ENCODE results near the gene NFIX. TPM values are rescaled to one million over a fixed set of nuclear protein-coding genes. Genes with fewer than 3 reads are reported as not detected.

NFIX gene
- total and polyA plus RNA-seq, 2 donors from 2014 or later: 4.3 to 65.0 TPM

DNA sequence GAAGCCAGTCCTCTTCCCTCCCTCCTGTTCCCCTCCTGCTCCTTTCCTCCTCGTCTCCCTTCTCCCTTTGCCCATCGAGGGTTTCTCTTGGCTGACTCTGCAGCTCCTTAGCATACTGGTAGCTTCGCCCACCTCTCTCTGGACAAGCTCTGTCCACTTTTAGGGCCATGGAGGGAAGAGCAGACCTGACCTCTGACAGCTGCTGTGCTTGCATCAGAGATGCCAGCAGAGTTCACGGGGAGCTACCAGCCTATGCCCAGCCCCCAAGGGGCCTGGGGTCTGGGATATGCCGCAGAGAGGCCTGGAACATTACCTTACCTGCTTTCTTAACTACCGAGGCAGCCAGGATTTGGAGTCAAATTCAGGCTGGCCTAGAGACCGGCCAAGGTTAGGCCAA, 87.7 kb downstream of the NFIX start:
- Histone ChIP-seq H3K36me3 (ENCODE audit: control insufficient read depth in 2 of 3, insufficient read depth in 3 of 3, low read length in 3 of 3) (no peaks in the 10 kb centered on the region), H3K9me3 (ENCODE audit: control insufficient read depth in 2 of 3, insufficient read depth in 1 of 3, low read length in 3 of 3) (no peaks in the 10 kb centered on the region), H3K4me3 (ENCODE audit: low read length in 3 of 3) (no peak overlapping the region), H3K4me1 (ENCODE audit: control insufficient read depth in 2 of 3, insufficient read depth in 2 of 3, low read depth in 1 of 3, low read length in 3 of 3) (peaks cover 0 to 8% (median 0%) of the 10 kb centered on the region in 3 donors), H3K27ac (ENCODE audit: low read depth in 2 of 2, low read length in 2 of 2) (no peak overlapping the region), H3K9ac (ENCODE audit: low read length in 3 of 3) (no peak overlapping the region), H3K27me3 (ENCODE audit: control insufficient read depth, insufficient read depth, low read length) (no peaks in the 10 kb centered on the region)
- DNase-seq (no peak), FAIRE-seq (no peak)
- intact Hi-C loops (cut with DNase I): no loop called here
- TF ChIP-seq, protein P1, sequence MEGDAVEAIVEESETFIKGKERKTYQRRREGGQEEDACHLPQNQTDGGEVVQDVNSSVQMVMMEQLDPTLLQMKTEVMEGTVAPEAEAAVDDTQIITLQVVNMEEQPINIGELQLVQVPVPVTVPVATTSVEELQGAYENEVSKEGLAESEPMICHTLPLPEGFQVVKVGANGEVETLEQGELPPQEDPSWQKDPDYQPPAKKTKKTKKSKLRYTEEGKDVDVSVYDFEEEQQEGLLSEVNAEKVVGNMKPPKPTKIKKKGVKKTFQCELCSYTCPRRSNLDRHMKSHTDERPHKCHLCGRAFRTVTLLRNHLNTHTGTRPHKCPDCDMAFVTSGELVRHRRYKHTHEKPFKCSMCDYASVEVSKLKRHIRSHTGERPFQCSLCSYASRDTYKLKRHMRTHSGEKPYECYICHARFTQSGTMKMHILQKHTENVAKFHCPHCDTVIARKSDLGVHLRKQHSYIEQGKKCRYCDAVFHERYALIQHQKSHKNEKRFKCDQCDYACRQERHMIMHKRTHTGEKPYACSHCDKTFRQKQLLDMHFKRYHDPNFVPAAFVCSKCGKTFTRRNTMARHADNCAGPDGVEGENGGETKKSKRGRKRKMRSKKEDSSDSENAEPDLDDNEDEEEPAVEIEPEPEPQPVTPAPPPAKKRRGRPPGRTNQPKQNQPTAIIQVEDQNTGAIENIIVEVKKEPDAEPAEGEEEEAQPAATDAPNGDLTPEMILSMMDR (IDR thresholded peaks at IDR 0.05; ENCODE audit: borderline replicate concordance, extremely low read depth, insufficient read depth): no peak

DNA sequence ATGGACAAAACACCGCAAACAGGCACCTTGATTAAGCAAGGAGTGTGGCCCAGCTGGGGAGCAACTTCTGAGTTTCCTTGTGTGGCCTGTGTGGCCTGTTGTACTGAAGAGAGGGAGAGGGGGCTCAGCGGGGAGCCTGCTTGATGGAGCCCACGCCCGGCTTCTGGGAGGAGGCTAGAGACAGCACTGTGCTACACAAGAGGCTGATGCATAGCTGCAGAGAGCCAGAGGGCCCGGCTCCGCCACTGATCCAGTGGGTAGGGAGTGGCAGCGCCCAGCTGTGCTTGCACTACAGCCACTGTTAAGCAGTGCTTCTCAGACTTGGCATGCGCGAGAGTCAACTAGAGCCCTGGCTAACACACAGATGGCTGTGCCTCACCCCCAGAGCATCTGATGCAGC, 88.4 kb downstream of the NFIX start:
- H3K36me3 ChIP-seq (ENCODE audit: control insufficient read depth in 2 of 3, insufficient read depth in 3 of 3, low read length in 3 of 3): no peaks in the 10 kb centered on the region
- H3K9ac ChIP-seq (ENCODE audit: low read length in 3 of 3): no peak overlapping the region
- H3K4me3 ChIP-seq (ENCODE audit: low read length in 3 of 3): no peak overlapping the region
- peaks cover 0 to 8% (median 0%) of the 10 kb centered on the region in 3 donors for H3K4me1 ChIP-seq (ENCODE audit: control insufficient read depth in 2 of 3, insufficient read depth in 2 of 3, low read depth in 1 of 3, low read length in 3 of 3)
- FAIRE-seq (no peak), DNase-seq (no peak)
- H3K9me3 ChIP-seq (ENCODE audit: control insufficient read depth in 2 of 3, insufficient read depth in 1 of 3, low read length in 3 of 3): no peaks in the 10 kb centered on the region
- intact Hi-C loops (cut with DNase I): no loop called here
- H3K27ac ChIP-seq (ENCODE audit: low read depth in 2 of 2, low read length in 2 of 2): no peak overlapping the region
- no peaks in the 10 kb centered on the region for H3K27me3 ChIP-seq (ENCODE audit: control insufficient read depth, insufficient read depth, low read length)
- TF ChIP-seq, protein P1 (IDR thresholded peaks at IDR 0.05; ENCODE audit: borderline replicate concordance, extremely low read depth, insufficient read depth): no peak

DNA sequence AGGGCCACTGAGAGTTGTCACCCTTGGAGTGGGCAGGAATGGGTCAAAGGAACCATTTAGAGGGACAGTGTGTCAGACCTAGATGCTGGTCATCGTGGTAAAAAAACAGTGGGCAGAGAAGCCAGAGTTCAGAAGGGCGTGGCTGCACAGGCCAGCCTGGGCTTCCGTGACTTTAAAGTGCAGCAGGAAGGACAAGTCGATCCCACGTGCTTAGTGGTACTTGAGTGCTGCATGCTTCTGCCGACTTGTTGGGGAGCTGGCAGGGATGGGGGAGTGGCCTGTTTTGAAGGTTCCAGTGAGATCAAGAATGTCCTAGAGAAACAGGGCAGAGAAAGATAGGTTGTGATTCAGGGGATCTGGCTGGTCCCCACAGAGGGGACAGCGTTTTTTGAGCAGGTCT, 90.4 kb downstream of the NFIX start:
- peaks cover 0 to 10% (median 5%) of the 10 kb centered on the region in 3 donors for H3K4me1 ChIP-seq (ENCODE audit: control insufficient read depth in 2 of 3, insufficient read depth in 2 of 3, low read depth in 1 of 3, low read length in 3 of 3)
- FAIRE-seq (no peak), DNase-seq (no peak)
- no peak overlapping the region for H3K9ac ChIP-seq (ENCODE audit: low read length in 3 of 3)
- H3K4me3 ChIP-seq (ENCODE audit: low read length in 3 of 3): no peak overlapping the region
- no peak overlapping the region for H3K27ac ChIP-seq (ENCODE audit: low read depth in 2 of 2, low read length in 2 of 2)
- H3K36me3 ChIP-seq (ENCODE audit: control insufficient read depth in 2 of 3, insufficient read depth in 3 of 3, low read length in 3 of 3): no peaks in the 10 kb centered on the region
- TF ChIP-seq, protein P1 (IDR thresholded peaks at IDR 0.05; ENCODE audit: borderline replicate concordance, extremely low read depth, insufficient read depth): no peak
- intact Hi-C loops (cut with DNase I): no loop called here
- H3K9me3 ChIP-seq (ENCODE audit: control insufficient read depth in 2 of 3, insufficient read depth in 1 of 3, low read length in 3 of 3): no peaks in the 10 kb centered on the region
- no peaks in the 10 kb centered on the region for H3K27me3 ChIP-seq (ENCODE audit: control insufficient read depth, insufficient read depth, low read length)

DNA sequence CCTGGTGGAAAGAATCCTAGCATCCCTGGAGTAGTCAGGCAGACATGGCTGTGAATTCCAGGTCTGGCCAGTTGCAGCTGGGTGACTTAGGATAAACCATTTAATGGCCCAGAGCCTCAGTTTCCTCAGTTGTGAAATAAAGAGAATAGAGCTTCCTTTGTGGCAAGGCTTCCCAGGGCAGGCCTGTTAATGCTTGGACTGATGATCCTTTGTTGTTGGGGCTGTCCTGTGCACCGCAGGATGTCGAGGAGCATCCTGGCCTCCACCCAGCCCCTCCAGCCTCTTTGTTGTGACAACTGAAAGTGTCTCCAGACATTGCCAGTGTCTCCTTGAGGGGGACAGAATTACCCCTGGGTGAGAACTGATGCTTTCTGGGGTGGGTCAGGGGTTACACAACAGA, 91.1 kb downstream of the NFIX start:
- Histone ChIP-seq H3K36me3 (ENCODE audit: control insufficient read depth in 2 of 3, insufficient read depth in 3 of 3, low read length in 3 of 3) (no peaks in the 10 kb centered on the region), H3K27ac (ENCODE audit: low read depth in 2 of 2, low read length in 2 of 2) (no peak overlapping the region), H3K27me3 (ENCODE audit: control insufficient read depth, insufficient read depth, low read length) (no peaks in the 10 kb centered on the region), H3K4me3 (ENCODE audit: low read length in 3 of 3) (no peak overlapping the region), H3K9me3 (ENCODE audit: control insufficient read depth in 2 of 3, insufficient read depth in 1 of 3, low read length in 3 of 3) (no peaks in the 10 kb centered on the region), H3K4me1 (ENCODE audit: control insufficient read depth in 2 of 3, insufficient read depth in 2 of 3, low read depth in 1 of 3, low read length in 3 of 3) (peaks cover 0 to 13% (median 8%) of the 10 kb centered on the region in 3 donors), H3K9ac (ENCODE audit: low read length in 3 of 3) (no peak overlapping the region)
- FAIRE-seq (no peak), DNase-seq (no peak)
- TF ChIP-seq, protein P1 (IDR thresholded peaks at IDR 0.05; ENCODE audit: borderline replicate concordance, extremely low read depth, insufficient read depth): no peak
- intact Hi-C loops (cut with DNase I): no loop called here
